ENCODE results near the gene NKAPD1.
"Not testable (repeated sequence)": the region's sequence is repeated elsewhere in the genome, so short reads cannot be mapped to it uniquely, and the experiment has no call there.

NKAPD1 gene, protein sequence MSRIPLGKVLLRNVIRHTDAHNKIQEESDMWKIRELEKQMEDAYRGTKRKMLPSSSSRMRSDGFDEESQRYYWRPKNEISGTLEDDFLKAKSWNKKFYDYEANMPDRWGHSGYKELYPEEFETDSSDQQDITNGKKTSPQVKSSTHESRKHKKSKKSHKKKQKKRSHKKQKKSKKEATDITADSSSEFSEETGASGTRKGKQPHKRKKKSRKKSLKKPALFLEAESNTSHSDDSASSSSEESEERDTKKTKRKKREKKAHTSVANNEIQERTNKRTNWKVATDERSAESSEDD

GRCh38 chr11:112073941-112074811 is at the start of gene NKAPD1, which contains the start of gene PIH1D2:
Gene NKAPD1, plus strand, starts transcription at chr11:112074299. Its CDS starts 1,276 bp downstream, at chr11:112075575.
Gene PIH1D2, minus strand, starts transcription at chr11:112074017. Its CDS starts 843 bp downstream, at chr11:112073174.
- DNase-seq, result peak; percentile 89

DNA sequence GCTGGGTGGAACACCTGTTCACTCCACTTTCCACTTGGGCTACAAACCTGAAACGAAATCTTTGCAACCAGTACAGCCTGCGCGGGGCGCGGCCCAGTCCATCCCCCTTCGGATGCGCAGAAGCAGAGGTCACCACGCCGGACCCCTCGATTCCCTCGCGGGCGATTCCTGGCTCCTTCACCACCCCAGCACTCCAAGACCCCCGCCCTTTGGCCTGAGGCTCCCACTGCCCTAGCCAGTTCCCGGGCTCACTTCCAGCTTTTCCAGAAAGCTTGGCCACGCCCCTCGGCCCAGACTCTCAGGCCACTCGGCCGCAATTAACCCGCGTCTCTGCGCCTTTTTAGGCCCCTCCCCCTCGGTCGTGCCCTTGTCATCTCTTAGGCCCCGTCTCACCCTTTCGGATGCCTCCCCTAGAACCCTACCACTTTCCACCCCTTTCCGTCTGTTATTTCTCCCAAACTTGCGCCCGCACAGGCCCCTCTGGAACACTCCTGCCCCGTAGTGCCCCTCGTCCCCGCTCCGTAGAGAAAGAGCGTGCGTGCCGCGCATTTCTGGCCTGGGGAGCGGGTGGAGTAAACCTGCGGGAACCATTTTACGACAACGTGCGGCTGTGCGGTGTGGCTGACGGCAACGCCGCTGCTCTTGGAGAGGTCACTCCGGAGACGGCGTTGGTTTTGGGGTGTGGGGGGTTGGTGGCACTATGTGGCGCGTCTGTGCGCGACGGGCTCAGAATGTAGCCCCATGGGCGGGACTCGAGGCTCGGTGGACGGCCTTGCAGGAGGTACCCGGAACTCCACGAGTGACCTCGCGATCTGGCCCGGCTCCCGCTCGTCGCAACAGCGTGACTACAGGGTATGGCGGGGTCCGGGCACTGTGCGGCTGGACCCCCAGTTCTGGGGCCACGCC is 49.1 kb upstream of the NKAPD1 start, which contains the start of gene DLAT:
Gene DLAT (plus strand): TSS at position 636 of the 906 bp plus-strand sequence. CDS start 65 bp downstream, at position 701.
- DNase-seq, result peak; percentile 86

DNA sequence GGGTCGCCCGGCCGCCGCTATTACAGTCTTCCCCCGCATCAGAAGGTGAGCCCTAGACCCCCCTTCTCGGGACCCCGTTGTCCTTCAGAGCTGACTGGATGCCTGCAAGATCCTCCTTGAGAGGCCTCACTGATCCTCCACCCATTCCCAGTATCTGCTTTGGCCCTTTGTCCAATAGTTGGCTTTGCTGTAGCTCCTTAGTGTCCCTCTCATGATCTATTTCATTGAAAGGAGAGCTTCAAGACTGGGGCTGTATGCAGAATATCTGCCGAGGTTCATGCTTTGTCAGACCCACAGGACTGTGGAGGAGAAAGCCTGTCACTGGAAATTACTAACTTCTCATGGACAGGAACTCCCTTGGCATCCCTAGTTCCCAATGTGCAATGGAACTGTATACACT is 48.4 kb upstream of the NKAPD1 start:
- DNase-seq, result no peak

GRCh38 chr11:112026784-112027410 is 47.2 kb upstream of the NKAPD1 start:
- DNase-seq, result not testable (repeated sequence)

DNA sequence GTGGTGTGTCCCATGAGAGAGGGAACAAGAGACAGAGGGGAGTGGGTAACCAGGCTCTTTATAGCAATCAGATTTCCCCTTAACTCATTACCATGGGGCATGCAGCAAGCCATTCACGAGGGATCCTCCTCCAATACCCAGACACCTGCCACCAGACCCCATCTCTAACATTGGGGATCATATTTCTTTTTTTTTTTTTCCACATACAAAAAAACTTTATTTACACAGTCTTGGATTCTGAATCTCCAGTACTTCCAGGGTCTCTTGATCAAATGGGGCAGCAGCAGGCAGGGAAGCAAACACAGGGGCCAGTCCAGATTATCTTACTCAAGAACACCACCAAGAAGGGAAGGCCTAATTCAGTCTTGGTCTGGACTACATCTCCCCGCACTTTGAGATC is 44.6 kb upstream of the NKAPD1 start:
- no peak for DNase-seq

DNA sequence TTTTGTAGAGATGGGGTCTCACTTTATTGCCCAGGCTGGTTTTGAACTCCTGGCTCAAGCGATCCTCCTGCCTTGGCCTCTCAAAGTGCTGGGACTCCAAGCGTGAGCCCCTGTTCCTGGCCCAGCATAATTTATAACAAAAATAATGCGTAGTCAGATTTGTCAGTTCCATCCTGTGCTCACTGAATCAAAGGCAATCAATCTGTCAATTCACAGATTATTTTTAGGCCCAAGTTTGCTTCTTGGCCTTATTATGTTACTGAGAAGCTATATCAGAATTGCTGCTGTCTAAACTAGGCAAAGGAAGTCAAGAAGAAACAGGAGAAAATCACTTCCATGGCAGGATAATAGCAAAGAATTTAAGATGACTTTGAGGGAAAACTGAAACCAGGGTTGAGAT is 40.2 kb upstream of the NKAPD1 start:
- no peak for DNase-seq

DNA sequence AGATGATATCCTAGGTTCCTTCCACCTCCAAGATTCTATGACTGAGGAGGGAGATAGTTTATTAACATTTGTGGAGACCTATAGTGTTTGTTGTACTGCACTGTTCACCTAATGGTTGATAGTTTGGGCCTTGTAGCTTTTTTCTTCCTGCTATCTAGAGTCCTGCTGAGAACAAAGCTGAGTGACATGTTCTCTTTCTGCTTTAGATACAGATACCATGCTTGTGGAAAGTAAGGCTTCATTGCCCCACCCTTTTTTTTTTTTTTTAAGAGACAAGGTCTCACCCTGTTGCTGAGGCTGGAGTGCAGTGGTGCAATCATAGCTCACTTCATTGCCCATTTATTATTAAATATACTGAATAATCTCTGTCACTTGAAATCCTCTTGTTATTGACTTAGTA is 36.6 kb upstream of the NKAPD1 start:
- DNase-seq, result no peak

- DNase-seq, result no peak
Observed at GRCh38 chr11:112042161-112042960, 31.7 kb upstream of the NKAPD1 start.

DNA sequence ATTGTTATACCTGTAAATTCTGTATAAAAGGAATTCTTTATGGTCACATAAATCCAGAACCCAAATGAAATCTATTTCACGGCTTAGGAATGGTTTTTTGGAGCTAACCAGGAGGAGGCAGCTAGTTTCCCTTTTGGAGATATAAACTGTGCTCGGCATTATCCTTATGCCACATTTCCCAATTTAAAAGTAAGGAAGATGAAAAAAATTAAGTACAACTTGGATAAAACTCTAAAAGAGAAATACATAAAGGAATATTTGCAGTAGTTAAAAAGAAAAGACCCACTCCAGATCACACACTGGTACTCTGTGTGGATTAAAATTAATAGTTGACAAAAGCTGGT is 31.2 kb upstream of the NKAPD1 start:
- no peak for DNase-seq

DNA sequence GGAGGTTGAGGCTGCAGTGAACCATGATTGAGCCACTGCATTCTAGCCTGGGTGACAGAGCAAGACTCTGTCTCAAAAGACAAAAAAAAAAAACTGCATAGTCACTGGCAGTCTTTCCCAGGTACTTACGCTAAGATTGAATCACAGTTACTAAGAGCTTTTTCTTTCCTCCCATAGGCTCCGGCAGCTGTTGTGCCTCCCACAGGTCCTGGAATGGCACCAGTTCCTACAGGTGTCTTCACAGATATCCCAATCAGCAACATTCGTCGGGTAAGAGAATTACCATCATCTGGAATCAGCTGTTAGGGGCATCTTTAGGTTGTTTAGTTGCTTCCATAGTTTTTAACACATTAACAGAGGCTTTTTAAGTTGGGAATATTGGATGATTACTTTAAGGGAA is 29.1 kb upstream of the NKAPD1 start:
- no peak for DNase-seq

DNA sequence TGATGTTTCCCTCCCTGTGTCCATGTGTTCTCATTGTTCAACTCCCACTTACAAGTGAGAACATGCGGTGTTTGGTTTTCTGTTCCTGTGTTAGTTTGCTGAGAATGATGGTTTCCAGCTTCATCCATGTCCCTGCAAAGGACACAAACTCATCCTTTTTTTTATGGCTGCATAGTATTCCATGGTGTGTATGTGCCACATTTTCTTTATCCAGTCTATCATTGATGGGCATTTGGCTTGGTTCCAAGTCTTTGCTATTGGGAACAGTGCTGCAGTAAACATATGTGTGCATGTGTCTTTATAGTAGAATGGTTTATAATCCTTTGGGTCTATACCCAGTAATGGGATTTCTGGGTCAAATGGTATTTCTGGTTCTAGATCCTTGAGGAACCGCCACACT is 27.5 kb upstream of the NKAPD1 start:
- DNase-seq, result not testable (repeated sequence)

DNA sequence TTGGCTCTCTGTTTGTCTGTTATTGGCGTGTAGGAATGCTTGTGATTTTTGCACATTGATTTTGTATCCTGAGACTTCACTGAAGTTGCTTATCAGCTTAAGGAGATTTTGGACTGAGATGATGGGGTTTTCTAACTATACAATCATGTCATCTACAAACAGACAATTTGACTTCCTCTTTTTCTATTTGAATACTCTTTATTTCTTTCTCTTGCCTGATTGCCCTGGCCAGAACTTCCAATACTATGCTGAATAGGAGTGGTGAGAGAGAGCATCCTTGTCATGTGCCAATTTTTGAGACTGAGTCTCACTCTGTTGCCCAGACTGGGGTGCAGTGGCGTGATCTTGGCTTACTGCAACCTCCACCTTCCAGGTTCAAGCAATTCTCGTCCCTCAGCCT is 25.8 kb upstream of the NKAPD1 start:
- not testable (repeated sequence) for DNase-seq

DNA sequence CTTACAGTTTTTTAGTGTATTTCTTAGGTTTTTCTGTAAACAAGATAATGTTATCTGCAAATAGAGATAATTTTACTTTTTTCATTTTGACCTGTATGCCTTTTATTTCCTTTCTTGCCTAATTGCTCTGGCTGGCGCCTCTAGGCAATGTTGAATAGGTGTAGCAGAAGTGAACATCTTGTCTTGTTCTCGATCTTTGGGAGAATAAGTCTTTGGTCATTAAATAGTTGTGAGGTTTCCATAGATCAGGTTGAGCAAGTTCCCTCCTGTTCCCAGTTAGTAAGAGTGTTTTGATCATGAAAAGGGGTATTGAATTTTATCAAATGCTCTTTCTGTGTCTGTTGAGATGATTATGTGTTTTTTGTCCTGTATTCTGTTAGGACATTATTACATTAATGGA is 24.3 kb upstream of the NKAPD1 start:
- no peak for DNase-seq

DNA sequence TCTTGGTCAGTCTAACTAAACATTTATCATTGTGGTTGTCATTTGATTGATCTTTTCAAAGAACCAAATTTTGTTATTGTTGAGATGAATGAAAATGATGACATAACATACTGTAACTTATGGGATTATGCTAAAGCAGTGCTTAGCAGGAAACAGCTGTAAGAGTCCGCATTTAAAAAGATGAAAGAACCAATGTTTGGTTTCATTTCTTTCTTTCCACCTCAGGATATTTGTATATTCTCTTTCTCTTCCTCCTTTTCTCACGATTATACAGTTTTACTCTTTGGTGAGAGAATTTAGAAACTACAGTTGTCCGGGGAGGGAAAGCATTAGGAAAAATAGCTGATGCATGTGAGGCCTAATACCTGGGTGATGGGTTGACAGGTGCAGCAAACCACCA is 23.4 kb upstream of the NKAPD1 start:
- DNase-seq, result no peak

DNA sequence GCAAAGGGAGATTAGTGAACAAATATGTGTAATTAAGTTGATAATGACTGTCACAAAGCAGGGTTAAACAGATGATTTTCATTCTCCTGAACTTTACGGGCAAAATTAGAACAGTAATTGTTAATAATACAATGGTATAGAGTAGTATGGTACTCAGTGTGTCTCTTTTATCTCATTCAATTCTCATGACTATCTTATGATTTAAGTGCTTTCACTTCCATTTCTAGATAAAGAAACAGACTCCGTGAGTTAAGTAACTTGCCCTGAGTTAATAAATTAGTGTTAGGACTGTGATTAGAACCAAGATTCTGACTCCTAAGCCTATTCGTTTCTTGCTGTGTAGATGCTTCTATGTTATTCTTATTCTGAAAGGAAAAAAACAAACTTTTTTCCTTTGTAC is 22.3 kb upstream of the NKAPD1 start:
- no peak for DNase-seq

DNA sequence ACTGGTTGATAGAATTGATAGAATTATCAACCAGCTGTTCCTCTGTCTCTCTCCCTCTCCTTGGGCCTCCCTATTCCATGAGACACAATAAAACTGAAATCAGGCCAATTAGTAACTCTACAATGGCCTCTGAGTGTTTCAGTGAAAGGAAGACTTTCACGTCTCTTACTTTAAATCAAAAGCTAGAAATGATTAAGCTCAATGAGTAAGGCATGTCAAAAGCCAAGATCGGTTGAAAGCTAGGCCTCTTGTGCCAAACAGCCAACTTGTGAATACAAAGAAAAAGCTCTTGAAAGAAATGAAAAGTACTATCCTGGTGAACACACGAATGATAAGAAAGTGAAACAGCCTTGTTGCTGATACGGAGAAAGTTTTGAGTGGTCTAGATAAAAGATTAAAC is 16.9 kb upstream of the NKAPD1 start:
- no peak for DNase-seq

GRCh38 chr11:112058103-112058502 is 16.0 kb upstream of the NKAPD1 start:
- DNase-seq, result no peak

- no peak for DNase-seq
Observed at GRCh38 chr11:112062923-112063322, 11.2 kb upstream of the NKAPD1 start.

DNA sequence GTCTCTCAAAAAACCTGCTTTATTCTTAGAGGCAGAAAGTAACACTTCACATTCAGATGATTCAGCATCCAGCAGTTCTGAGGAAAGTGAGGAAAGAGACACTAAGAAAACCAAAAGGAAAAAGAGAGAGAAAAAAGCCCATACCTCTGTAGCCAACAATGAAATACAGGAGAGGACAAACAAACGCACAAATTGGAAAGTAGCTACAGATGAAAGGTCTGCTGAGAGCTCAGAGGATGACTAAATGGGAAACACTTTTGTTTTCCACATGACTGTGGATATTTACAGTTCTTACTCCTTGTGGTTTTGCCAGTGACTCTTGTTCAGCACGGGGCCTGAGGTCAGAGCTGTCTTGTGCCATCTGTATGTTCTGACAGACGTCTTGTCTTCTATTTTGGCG is 8.6 kb downstream of the NKAPD1 start:
- no peak for DNase-seq

DNA sequence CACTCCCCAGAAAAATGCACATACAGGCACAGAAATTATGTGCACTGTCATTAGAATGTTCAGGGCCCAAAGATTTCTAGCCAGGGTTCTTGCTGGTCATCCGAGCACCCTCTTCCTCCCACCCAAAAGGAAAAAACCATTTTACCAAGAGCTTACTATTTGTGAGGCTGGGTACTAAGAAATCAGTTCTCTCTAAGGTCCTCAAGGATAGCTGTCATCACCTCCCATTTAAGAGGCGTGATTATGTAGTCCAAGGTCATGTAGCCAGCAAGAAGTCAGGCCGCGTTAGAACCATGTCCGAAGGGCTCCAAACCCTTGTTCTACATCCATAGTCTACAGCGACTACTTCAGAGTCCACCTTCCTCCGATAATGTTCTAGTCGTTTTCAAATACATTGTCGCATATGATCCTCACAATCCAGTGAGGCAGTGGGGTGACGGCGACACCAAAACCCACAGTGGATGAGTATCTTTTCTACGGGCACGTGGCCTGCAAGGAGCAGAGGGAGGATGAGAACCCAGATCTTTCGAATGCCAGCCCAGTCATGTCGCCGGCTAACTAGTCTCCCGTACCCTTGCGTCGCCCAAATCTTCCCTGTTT is 11.8 kb downstream of the NKAPD1 start:
- peak; percentile 39 for DNase-seq

Measured in CD4-positive, alpha-beta T cell treated with Interleukin-10 for 1 hour (primary cell).